ENCODE data around the gene PRSS21. TPM values are rescaled to one million over a fixed set of nuclear protein-coding genes. Genes with fewer than 3 reads are reported as not detected.

PRSS21 gene
- polyA plus RNA-seq, 1 of the 3 experiments (the other 2 are of a cell fraction), result not detected

GRCh38 chr16:2817340-2818271 lies 569 bp downstream of the PRSS21 start (continued):
- TF ChIP-seq ZBTB33 (IDR thresholded peaks at IDR 0.05; ENCODE audit: borderline replicate concordance, low read depth) (no peak), FOSL2 (IDR thresholded peaks at IDR 0.05; ENCODE audit: borderline replicate concordance, low read depth) (no peak), RCOR1 (IDR thresholded peaks at IDR 0.05; ENCODE audit: low read length) (no peak), RFX5 (IDR thresholded peaks at IDR 0.05; ENCODE audit: low read length) (no peak)

- no peaks in the 10 kb centered on the region for H3F3A ChIP-seq (replicated peaks; ENCODE audit: insufficient read depth)
- H2AFZ ChIP-seq (ENCODE audit: low read depth), result no peak overlapping the region
- ChIA-PET CTCF (no interaction called here), POLR2A (no interaction called here)
- H3K4me3 ChIP-seq (ENCODE audit: low read depth in 2 of 2, low read length in 1 of 2), result no peak overlapping the region
- DNase-seq, result no peak
- no peaks in the 10 kb centered on the region for H3K9me3 ChIP-seq
- no peaks in the 10 kb centered on the region for H3K36me3 ChIP-seq (replicated peaks in 1 of 2; ENCODE audit: control insufficient read depth in 1 of 2, insufficient read depth in 2 of 2, low read length in 1 of 2)
- no peak for TF ChIP-seq YY1 (IDR thresholded peaks at IDR 0.05; ENCODE audit: low read depth)
- TF ChIP-seq FOSL2 (IDR thresholded peaks at IDR 0.05; ENCODE audit: borderline replicate concordance, low read depth), result no peak
- no peak for TF ChIP-seq EP300 (IDR thresholded peaks at IDR 0.05; ENCODE audit: borderline replicate concordance in 1 of 2, low read depth in 1 of 2, low read length in 1 of 2)
- TF ChIP-seq, protein P1, sequence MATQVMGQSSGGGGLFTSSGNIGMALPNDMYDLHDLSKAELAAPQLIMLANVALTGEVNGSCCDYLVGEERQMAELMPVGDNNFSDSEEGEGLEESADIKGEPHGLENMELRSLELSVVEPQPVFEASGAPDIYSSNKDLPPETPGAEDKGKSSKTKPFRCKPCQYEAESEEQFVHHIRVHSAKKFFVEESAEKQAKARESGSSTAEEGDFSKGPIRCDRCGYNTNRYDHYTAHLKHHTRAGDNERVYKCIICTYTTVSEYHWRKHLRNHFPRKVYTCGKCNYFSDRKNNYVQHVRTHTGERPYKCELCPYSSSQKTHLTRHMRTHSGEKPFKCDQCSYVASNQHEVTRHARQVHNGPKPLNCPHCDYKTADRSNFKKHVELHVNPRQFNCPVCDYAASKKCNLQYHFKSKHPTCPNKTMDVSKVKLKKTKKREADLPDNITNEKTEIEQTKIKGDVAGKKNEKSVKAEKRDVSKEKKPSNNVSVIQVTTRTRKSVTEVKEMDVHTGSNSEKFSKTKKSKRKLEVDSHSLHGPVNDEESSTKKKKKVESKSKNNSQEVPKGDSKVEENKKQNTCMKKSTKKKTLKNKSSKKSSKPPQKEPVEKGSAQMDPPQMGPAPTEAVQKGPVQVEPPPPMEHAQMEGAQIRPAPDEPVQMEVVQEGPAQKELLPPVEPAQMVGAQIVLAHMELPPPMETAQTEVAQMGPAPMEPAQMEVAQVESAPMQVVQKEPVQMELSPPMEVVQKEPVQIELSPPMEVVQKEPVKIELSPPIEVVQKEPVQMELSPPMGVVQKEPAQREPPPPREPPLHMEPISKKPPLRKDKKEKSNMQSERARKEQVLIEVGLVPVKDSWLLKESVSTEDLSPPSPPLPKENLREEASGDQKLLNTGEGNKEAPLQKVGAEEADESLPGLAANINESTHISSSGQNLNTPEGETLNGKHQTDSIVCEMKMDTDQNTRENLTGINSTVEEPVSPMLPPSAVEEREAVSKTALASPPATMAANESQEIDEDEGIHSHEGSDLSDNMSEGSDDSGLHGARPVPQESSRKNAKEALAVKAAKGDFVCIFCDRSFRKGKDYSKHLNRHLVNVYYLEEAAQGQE (IDR thresholded peaks at IDR 0.05; ENCODE audit: low read depth, low read length), result no peak
- TF ChIP-seq POLR2AphosphoS5 (IDR thresholded peaks at IDR 0.05; ENCODE audit: low read depth, low read length), result no peak
- no peak for TF ChIP-seq MXI1 (IDR thresholded peaks at IDR 0.05; ENCODE audit: low read depth, low read length)
- no peak for TF ChIP-seq FOXM1 (IDR thresholded peaks at IDR 0.05; ENCODE audit: low read depth)
- no peak for TF ChIP-seq SMC3 (IDR thresholded peaks at IDR 0.05; ENCODE audit: low read depth, low read length)
- TF ChIP-seq RCOR1 (IDR thresholded peaks at IDR 0.05; ENCODE audit: low read length), result no peak
- TF ChIP-seq, protein P2, sequence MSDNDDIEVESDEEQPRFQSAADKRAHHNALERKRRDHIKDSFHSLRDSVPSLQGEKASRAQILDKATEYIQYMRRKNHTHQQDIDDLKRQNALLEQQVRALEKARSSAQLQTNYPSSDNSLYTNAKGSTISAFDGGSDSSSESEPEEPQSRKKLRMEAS (IDR thresholded peaks at IDR 0.05; ENCODE audit: low read depth), result no peak
- no peak for TF ChIP-seq ELF1 (IDR thresholded peaks at IDR 0.05)
- TF ChIP-seq RAD21 (IDR thresholded peaks at IDR 0.05; ENCODE audit: low read length), result no peak
- TF ChIP-seq NFIC (IDR thresholded peaks at IDR 0.05; ENCODE audit: borderline replicate concordance), result no peak
- TF ChIP-seq MEF2A (IDR thresholded peaks at IDR 0.05; ENCODE audit: borderline replicate concordance, low read depth), result no peak
- TF ChIP-seq, protein P3, sequence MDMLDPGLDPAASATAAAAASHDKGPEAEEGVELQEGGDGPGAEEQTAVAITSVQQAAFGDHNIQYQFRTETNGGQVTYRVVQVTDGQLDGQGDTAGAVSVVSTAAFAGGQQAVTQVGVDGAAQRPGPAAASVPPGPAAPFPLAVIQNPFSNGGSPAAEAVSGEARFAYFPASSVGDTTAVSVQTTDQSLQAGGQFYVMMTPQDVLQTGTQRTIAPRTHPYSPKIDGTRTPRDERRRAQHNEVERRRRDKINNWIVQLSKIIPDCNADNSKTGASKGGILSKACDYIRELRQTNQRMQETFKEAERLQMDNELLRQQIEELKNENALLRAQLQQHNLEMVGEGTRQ (IDR thresholded peaks at IDR 0.05; ENCODE audit: borderline replicate concordance, low read depth, low read length), result no peak
- no peak for TF ChIP-seq EZH2phosphoT487 (IDR thresholded peaks at IDR 0.05; ENCODE audit: borderline replicate concordance, low read depth)
- no peak for TF ChIP-seq ZBTB33 (IDR thresholded peaks at IDR 0.05; ENCODE audit: borderline replicate concordance, low read depth)
- peaks cover 0 to 24% of the 10 kb centered on the region in 2 experiments; a peak in 1 of 4 replicates for H3K4me1 ChIP-seq (ENCODE audit: control insufficient read depth in 1 of 2, insufficient read depth in 2 of 2, low read depth in 1 of 2, low read length in 1 of 2)
- H3K4me2 ChIP-seq, result no peak overlapping the region
- H3K27ac ChIP-seq (ENCODE audit: low read depth in 2 of 2, low read length in 1 of 2), result no peak overlapping the region; a peak in 1 of 4 replicates
- WGBS (ENCODE audit: low lambda C conversion rate), result 90% methylated on average over 7 of the region's 10 CpGs
- H4K20me1 ChIP-seq (ENCODE audit: insufficient read depth), result no peaks in the 10 kb centered on the region
- no peaks in the 10 kb centered on the region for H3K27me3 ChIP-seq (ENCODE audit: insufficient read depth)
- no peaks in the 10 kb centered on the region for H3K79me2 ChIP-seq (ENCODE audit: insufficient read depth)
- no peaks in the 10 kb centered on the region for H3K9me2 ChIP-seq
- no peak overlapping the region for H3K9ac ChIP-seq
Observed at GRCh38 chr16:2818272-2818876, 1.3 kb downstream of the PRSS21 start.
